GM03348 (cell line): ENCODE results near the gene TRIM48.
"Not testable (repeated sequence)": the region's sequence is repeated elsewhere in the genome, so short reads cannot be mapped to it uniquely, and the experiment has no call there.

Experiments
- DNase-seq: peaks from one replicate; pipeline ENCODE4 v3.0.0; 2012; ENCODE audit warnings: low spot score

Gene TRIM48

GRCh38 chr11:55261855-55262254 is at the start of gene TRIM48:
TSS of gene TRIM48 (plus strand) at chr11:55262155. CDS start at chr11:55262268, 113 bp downstream.
- not testable (repeated sequence) for DNase-seq

- DNase-seq = not testable (repeated sequence)
Observed at GRCh38 chr11:55238316-55238715, 23.6 kb upstream of the TRIM48 start.

- no peak for DNase-seq
Observed at GRCh38 chr11:55263081-55263480, 1.1 kb downstream of the TRIM48 start.
